OCI-M2 (cell line): ENCODE data around the gene AGFG2.
"Not testable (repeated sequence)": the region's sequence is repeated elsewhere in the genome, so short reads cannot be mapped to it uniquely, and the experiment has no call there.

Source experiments
- DNase-seq: peaks from one replicate; lab custom pipeline; 2025; ENCODE audit not compliant: unreplicated experiment; lab: John Stamatoyannopoulos, UW

Gene AGFG2, protein sequence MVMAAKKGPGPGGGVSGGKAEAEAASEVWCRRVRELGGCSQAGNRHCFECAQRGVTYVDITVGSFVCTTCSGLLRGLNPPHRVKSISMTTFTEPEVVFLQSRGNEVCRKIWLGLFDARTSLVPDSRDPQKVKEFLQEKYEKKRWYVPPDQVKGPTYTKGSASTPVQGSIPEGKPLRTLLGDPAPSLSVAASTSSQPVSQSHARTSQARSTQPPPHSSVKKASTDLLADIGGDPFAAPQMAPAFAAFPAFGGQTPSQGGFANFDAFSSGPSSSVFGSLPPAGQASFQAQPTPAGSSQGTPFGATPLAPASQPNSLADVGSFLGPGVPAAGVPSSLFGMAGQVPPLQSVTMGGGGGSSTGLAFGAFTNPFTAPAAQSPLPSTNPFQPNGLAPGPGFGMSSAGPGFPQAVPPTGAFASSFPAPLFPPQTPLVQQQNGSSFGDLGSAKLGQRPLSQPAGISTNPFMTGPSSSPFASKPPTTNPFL

GRCh38 chr7:100538654-100539435 lies at the start of gene AGFG2:
AGFG2 (plus strand) TSS chr7:100539203; CDS start chr7:100539347, 144 bp downstream.
- DNase-seq: peak; percentile 83

DNA sequence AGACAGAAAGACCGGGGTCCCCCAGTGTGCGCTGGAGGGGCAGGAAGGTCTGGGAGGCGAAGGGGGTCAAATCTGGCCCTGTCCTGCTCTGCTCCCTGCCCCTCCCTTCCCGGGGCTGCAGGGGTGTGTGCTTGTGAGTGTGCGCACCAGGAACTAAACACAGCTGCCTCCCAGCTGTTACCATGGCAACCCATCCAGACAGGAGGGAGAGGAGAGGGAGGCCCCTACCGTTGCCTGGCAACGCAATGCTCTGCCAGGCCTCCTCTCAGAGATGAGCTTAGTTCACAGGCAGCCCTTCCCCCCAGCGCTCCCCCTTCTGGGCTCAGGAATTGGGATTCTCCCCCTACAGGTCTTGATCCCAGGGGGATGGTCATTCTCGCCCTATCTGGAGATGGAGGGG lies 49.2 kb upstream of the AGFG2 start:
- DNase-seq: no peak

DNA sequence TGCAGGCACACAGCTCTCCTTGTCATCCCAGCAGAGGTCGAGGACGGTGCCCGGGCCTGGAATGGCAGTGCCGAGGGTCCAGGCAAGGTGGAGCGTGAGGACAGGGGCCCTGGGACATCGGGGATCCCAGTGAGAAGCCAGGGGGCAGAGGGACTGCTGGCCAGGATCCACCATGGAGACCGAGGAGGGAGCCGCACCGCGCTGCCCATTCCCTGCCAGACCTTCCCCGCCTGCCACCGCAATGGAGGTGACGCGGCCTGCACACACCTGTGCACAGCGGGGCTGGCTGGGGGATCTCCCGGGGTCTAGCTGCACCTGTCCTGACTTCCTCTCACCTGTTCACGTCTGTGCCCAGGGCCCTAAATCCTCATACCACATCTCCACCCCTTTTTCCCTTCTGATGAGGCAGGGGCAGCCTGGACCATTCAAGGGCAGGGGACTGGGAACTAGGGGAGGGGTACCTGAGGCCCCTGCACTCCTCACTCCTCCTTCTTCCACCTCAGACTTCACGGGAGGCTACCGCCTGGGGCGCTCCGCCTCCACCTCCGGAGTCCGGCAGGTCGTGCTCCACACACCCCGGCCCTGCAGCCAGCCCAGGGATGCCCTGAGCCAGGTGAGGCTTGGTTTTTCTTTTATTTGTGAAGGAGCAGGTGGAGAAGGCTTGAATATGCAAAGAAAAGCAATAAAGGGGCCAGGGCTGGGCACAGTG lies 48.4 kb upstream of the AGFG2 start:
- DNase-seq: no peak

- DNase-seq: no peak
Measured at GRCh38 chr7:100491192-100491578, 47.8 kb upstream of the AGFG2 start.

- DNase-seq: no peak
Measured at GRCh38 chr7:100492738-100493475, 46.1 kb upstream of the AGFG2 start.

- no peak for DNase-seq
Measured at GRCh38 chr7:100493476-100494264, 45.3 kb upstream of the AGFG2 start.

DNA sequence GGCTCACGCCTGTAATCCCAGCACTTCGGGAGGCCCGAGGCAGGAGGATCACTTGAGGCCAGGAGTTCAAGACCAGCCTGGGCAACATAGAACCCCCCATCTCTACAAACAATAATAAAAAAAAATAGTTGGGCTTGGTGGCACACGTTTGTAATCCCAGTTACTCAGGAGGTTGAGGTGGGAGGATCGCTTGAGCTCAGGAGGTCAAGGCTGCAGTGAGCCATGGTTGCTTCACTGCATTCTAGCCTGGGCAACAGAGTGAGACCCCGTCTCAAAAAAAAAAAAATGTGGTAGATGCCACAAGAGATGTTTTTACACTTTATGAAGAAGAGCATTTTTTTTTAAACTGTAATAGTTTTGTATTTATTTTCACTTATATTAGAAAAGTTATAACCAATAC lies 42.5 kb upstream of the AGFG2 start:
- DNase-seq: no peak

- not testable (repeated sequence) for DNase-seq
Measured at GRCh38 chr7:100500743-100501142, 38.3 kb upstream of the AGFG2 start.

- not testable (repeated sequence) for DNase-seq
Measured at GRCh38 chr7:100504031-100504430, 35.0 kb upstream of the AGFG2 start.

GRCh38 chr7:100504887-100505611 lies 34.0 kb upstream of the AGFG2 start:
- DNase-seq: no peak

DNA sequence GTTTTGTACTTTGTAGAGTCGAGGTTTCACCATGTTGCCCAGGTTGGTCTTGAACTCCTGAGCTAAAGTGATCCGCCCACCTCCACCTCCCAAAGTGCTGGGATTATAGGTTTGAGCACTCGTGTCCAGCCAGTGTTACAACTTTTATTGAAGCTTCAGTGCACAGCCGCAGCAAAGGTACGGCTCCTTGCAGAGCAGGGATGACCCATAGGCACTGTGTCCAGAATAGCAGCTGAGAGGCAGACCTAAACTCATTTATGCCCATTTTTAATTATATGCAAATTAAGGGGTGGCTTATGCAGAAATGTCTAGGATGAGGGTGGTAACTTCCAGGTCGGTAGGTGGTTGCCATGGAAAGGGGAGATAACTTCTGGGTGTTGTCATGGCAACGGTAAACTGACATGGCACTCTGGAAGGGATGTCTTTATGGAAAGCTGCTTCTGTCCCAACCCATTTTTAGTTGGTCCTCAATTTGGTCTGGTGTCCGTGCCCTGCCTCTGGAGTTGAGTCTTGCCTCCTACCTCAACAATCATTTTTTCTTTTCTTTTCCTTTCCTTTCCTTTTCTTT lies 32.6 kb upstream of the AGFG2 start:
- no peak for DNase-seq

DNA sequence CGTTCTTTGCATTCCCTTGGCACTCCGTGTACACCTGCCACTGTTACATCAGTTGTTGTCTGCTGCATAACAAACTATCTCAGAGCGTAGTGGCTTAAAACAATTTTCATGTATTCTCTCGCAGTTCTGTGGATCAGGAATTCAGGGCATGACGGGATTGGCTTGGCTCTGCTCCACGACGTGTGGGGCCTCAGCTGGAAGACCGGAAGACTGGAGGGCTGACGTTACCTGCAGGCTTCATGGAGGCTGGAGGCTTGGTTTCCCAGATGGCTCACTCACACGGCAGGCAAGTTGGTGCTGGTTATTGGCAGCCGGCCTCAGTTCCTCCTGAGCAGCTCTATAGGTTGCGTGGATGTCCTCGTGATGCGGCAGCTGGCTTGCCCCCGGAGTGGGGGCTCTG lies 29.8 kb upstream of the AGFG2 start:
- no peak for DNase-seq

- DNase-seq: peak; percentile 36
Measured at GRCh38 chr7:100510437-100511239, 28.4 kb upstream of the AGFG2 start.

- DNase-seq: no peak
Measured at GRCh38 chr7:100513212-100513810, 25.7 kb upstream of the AGFG2 start.

GRCh38 chr7:100515072-100515532 lies 23.9 kb upstream of the AGFG2 start:
- DNase-seq: no peak

DNA sequence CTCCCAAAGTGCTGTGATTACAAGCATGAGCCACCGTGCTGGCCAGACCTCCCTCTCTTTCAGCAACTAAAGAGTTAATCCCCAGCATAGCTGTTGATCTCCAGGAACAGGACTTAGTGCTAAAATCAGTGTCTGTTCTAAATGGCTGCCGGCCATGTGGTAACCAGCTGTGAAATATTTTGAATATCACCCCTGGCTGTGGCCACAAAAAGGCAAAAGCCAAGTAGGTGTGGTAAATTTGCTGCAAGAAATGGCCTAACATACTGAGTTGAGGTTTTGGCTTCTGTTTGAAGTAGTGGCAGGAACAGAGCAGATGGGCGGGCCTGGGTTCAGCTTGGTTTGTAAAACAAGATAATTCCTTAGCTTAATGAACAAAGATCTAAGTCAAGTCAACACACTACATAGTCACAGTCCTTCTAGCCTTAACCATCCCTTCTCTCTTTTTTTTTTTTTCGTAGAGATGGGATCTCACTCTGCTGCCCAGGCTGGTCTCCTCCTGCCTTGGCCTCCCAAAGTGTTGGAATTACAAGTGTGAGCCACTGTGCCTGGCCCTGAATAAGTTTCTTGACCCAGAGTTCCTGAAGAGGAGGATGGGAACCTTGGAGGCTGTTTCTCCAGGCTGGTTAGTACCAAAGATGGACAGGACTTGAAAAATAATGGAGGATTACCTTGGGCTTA lies 22.7 kb upstream of the AGFG2 start:
- DNase-seq: no peak

- DNase-seq: no peak
Measured at GRCh38 chr7:100517305-100517704, 21.7 kb upstream of the AGFG2 start.
